ENCODE measurements around the gene FAM50A. TPM values are rescaled to one million over a fixed set of nuclear protein-coding genes. Genes with fewer than 3 reads are reported as not detected.

FAM50A gene
- polyA plus RNA-seq, 1 experiment, result 69.0 TPM

GRCh38 chrX:154466036-154466435, 22.1 kb downstream of the FAM50A start:
- CTCF ChIA-PET, result no interaction called here
- POLR2A ChIA-PET, result no interaction called here

GRCh38 chrX:154466907-154467306, 23.0 kb downstream of the FAM50A start:
- Histone ChIP-seq H3K27me3 (ENCODE audit: control insufficient read depth, insufficient read depth, low read length) (no peaks in the 10 kb centered on the region), H3K4me3 (ENCODE audit: low read depth, low read length) (no peak overlapping the region), H3K9me3 (ENCODE audit: control insufficient read depth, insufficient read depth, low read length) (no peaks in the 10 kb centered on the region; the same call in 1 of the 2 replicates), H3K27ac (ENCODE audit: low read depth, low read length) (no peak overlapping the region)
- DNase-seq (ENCODE audit: low read depth, low spot score), result no peak
- no peak for TF ChIP-seq CTCF (IDR thresholded peaks at IDR 0.05; ENCODE audit: low read depth, low read length)
- ChIA-PET POLR2A (no interaction called here), CTCF (interaction anchor here (0.5 kb wide), 1 partner anchor 19 kb away, joined by 4 read pairs; the partner anchor contains the start of gene UBL4A)

More at GRCh38 chrX:154466036-154466435, 22.1 kb downstream of the FAM50A start:
- Histone ChIP-seq H3K27me3 (ENCODE audit: control insufficient read depth, insufficient read depth, low read length) (no peaks in the 10 kb centered on the region), H3K9me3 (ENCODE audit: control insufficient read depth, insufficient read depth, low read length) (no peaks in the 10 kb centered on the region; the same call in 1 of the 2 replicates), H3K4me3 (ENCODE audit: low read depth, low read length) (no peak overlapping the region), H3K27ac (ENCODE audit: low read depth, low read length) (no peak overlapping the region)
- no peak for TF ChIP-seq CTCF (IDR thresholded peaks at IDR 0.05; ENCODE audit: low read depth, low read length)
- DNase-seq (ENCODE audit: low read depth, low spot score), result no peak

GRCh38 chrX:154467556-154467955, 23.6 kb downstream of the FAM50A start:
- no peaks in the 10 kb centered on the region for H3K27me3 ChIP-seq (ENCODE audit: control insufficient read depth, insufficient read depth, low read length)
- CTCF ChIA-PET, result no interaction called here

GRCh38 chrX:154468217-154468616, 24.3 kb downstream of the FAM50A start:
- no peaks in the 10 kb centered on the region for H3K27me3 ChIP-seq (ENCODE audit: control insufficient read depth, insufficient read depth, low read length)

More at GRCh38 chrX:154467556-154467955, 23.6 kb downstream of the FAM50A start:
- POLR2A ChIA-PET, result no interaction called here
- TF ChIP-seq CTCF (IDR thresholded peaks at IDR 0.05; ENCODE audit: low read depth, low read length), result no peak
- Histone ChIP-seq H3K4me3 (ENCODE audit: low read depth, low read length) (no peak overlapping the region), H3K27ac (ENCODE audit: low read depth, low read length) (no peak overlapping the region), H3K9me3 (ENCODE audit: control insufficient read depth, insufficient read depth, low read length) (no peaks in the 10 kb centered on the region; the same call in 1 of the 2 replicates)
- no peak for DNase-seq (ENCODE audit: low read depth, low spot score)

GRCh38 chrX:154469114-154469513, 25.2 kb downstream of the FAM50A start:
- no peak for TF ChIP-seq CTCF (IDR thresholded peaks at IDR 0.05; ENCODE audit: low read depth, low read length)
- Histone ChIP-seq H3K4me3 (ENCODE audit: low read depth, low read length) (no peak overlapping the region), H3K27ac (ENCODE audit: low read depth, low read length) (no peak overlapping the region), H3K27me3 (ENCODE audit: control insufficient read depth, insufficient read depth, low read length) (no peaks in the 10 kb centered on the region), H3K9me3 (ENCODE audit: control insufficient read depth, insufficient read depth, low read length) (no peaks in the 10 kb centered on the region; the same call in 1 of the 2 replicates)
- no peak for DNase-seq (ENCODE audit: low read depth, low spot score)
- ChIA-PET CTCF (no interaction called here), POLR2A (no interaction called here)

More at GRCh38 chrX:154468217-154468616, 24.3 kb downstream of the FAM50A start:
- H3K27ac ChIP-seq (ENCODE audit: low read depth, low read length), result no peak overlapping the region
- no peak for DNase-seq (ENCODE audit: low read depth, low spot score)
- H3K4me3 ChIP-seq (ENCODE audit: low read depth, low read length), result no peak overlapping the region
- ChIA-PET CTCF (no interaction called here), POLR2A (no interaction called here)
- no peak for TF ChIP-seq CTCF (IDR thresholded peaks at IDR 0.05; ENCODE audit: low read depth, low read length)
- no peaks in the 10 kb centered on the region; the same call in 1 of the 2 replicates for H3K9me3 ChIP-seq (ENCODE audit: control insufficient read depth, insufficient read depth, low read length)

All from AG04450 (cell line).